CD4-positive, alpha-beta memory T cell (primary cell): ENCODE data around the gene SCAPER. TPM values are rescaled to one million over a fixed set of nuclear protein-coding genes. Genes with fewer than 3 reads are reported as not detected.
"Not testable (repeated sequence)": the region's sequence is repeated elsewhere in the genome, so short reads cannot be mapped to it uniquely, and the experiment has no call there.

Experiments
- CTCF ChIA-PET: fragments of 350-600 bp; sonication (Branson Sonifier 250); formaldehyde crosslinking; loops from one replicate; lab custom pipeline; 2021; ENCODE audit warnings: inconsistent platforms; ENCODE audit not compliant: partially characterized antibody; lab: Charles Lee
- POLR2A ChIA-PET: fragments of 350-600 bp; sonication (Branson Sonifier 250); formaldehyde crosslinking; loops from one replicate; lab custom pipeline; 2021; ENCODE audit not compliant: partially characterized antibody; lab: Charles Lee
- DNase-seq, 5 donors: peaks; one replicate each; pipeline versions ENCODE4 v3.0.0 to v3.0.0-alpha.2; 2020 to 2022; ENCODE audit warnings: mixed read lengths in 1 of 5
- H3K27ac ChIP-seq: one replicate; pipeline ENCODE4 v1.7.0; 2013; ENCODE audit warnings: low read depth, low read length
- H3K27me3 ChIP-seq: 2 replicates; pipeline ENCODE4 v1.7.0; 2013; ENCODE audit warnings: mild to moderate bottlenecking, low read length, moderate library complexity; ENCODE audit not compliant: insufficient read depth
- H3K36me3 ChIP-seq: 2 replicates; pipeline ENCODE4 v1.7.0; 2013; ENCODE audit warnings: mild to moderate bottlenecking, low read length, moderate library complexity; ENCODE audit not compliant: insufficient read depth
- H3K4me1 ChIP-seq: 2 replicates; pipeline ENCODE4 v1.7.0; 2013; ENCODE audit warnings: mild to moderate bottlenecking, low read length, moderate library complexity; ENCODE audit not compliant: insufficient read depth
- H3K4me3 ChIP-seq, 2 donors: one replicate each; pipeline ENCODE4 v1.7.0; 2013; ENCODE audit warnings: low read length in 2 of 2, mild to moderate bottlenecking in 1 of 2
- H3K9me3 ChIP-seq, 2 donors: one replicate each; pipeline ENCODE4 v1.7.0; 2013; ENCODE audit warnings: low read length in 2 of 2, control low read depth in 1 of 2; ENCODE audit not compliant: control insufficient read depth in 1 of 2
- H3K27ac Mint-ChIP-seq, 7 donors: one replicate each; pipeline ENCODE4 v1.8.0; 2020 to 2021; ENCODE audit warnings: mixed read lengths in 7 of 7, mild to moderate bottlenecking in 6 of 7, inconsistent platforms in 3 of 7, moderate library complexity in 3 of 7
- H3K27me3 Mint-ChIP-seq, 2 donors: one replicate each; pipeline ENCODE4 v1.8.0; 2020 to 2021; ENCODE audit warnings: mixed read lengths in 2 of 2
- H3K36me3 Mint-ChIP-seq, 2 donors: one replicate each; pipeline ENCODE4 v1.8.0; 2020 to 2021; ENCODE audit warnings: mixed read lengths in 2 of 2, inconsistent platforms in 1 of 2, mild to moderate bottlenecking in 1 of 2
- H3K4me1 Mint-ChIP-seq, 4 donors: one replicate each; pipeline ENCODE4 v1.8.0; 2020 to 2021; ENCODE audit warnings: mixed read lengths in 4 of 4, mild to moderate bottlenecking in 1 of 4
- H3K4me3 Mint-ChIP-seq, 8 donors: one replicate each; pipeline ENCODE4 v1.8.0; 2020 to 2021; ENCODE audit warnings: mixed read lengths in 8 of 8, mild to moderate bottlenecking in 7 of 8, moderate library complexity in 6 of 8, inconsistent platforms in 3 of 8
- H3K9me3 Mint-ChIP-seq, 8 donors: one replicate each; pipeline ENCODE4 v1.8.0; 2020 to 2021; ENCODE audit warnings: mixed read lengths in 8 of 8, mild to moderate bottlenecking in 5 of 8, inconsistent platforms in 3 of 8, moderate library complexity in 1 of 8
- intact Hi-C: fragments of 100-400 bp; cut with micrococcal nuclease; formaldehyde crosslinking; loops from one replicate; pipeline ENCODE4 v1.15.1; 2023
- polyA plus RNA-seq, 2 donors: library from polyadenylated mRNA; unstranded; fragments of 300-500 nt; fragmentation: Illumina TruSeq; gene quantifications; one replicate each; pipeline ENCODE4 v1.2.3, GENCODE V29; 2021
- total RNA-seq, 2 experiments: library from RNA; stranded (reverse); gene quantifications; one replicate each; pipeline ENCODE4 v1.2.3, GENCODE V29; 2021

The SCAPER gene
- total and polyA plus RNA-seq, 4 experiments from 2014 or later: 7.2 to 41.4 (median 34.3) TPM

DNA sequence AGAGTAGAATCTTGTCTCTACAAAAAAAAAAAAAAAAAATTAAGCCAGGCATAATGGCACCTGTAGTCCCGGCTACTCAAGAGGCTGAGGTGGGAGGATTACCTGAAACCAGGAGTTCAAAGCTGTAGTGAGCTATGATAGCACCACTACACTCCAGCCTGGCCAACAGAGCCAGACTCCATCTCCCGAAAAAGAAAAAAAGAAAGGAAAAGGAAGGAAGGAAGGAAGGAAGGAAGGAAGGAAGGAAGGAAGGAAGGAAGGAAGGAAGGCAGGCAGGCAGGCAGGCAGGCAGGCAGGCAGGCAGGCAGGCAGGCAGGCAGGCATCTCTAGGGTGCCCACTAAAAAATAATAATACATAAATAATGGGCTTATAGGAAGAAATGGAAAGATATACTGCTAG is 32.1 kb downstream of the SCAPER start:
- CTCF ChIA-PET, intact Hi-C loops, H3K9me3 Mint-ChIP-seq, H3K27me3 ChIP-seq, DNase-seq, H3K9me3 ChIP-seq, POLR2A ChIA-PET, H3K27ac ChIP-seq, H3K36me3 ChIP-seq, H3K27me3 Mint-ChIP-seq, H3K4me3 Mint-ChIP-seq, H3K4me3 ChIP-seq, H3K4me1 ChIP-seq, H3K4me1 Mint-ChIP-seq, H3K27ac Mint-ChIP-seq: not testable (repeated sequence)
- peaks cover 17 to 26% of the 10 kb centered on the region in 2 donors for H3K36me3 Mint-ChIP-seq

DNA sequence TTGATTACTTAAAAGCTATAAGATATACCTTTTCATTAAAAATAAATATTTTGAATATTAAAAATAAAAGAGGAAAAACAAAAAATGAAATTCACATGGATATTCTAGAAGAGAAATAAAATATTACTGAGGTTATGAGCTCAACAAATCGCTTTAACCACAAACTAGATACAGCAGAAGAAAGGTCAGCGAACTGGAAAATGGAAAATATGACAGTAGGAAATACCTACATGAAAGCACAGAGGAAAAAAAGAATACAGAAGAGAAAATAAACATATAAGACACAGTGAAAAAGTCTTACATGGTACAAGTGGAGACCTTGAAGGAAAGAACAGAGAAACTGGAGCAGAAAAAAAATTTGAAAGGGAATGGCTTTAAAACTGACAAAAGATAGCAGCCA is 33.2 kb downstream of the SCAPER start:
- Mint-ChIP-seq H3K4me3 (no peak overlapping the region), H3K9me3 (no peaks in the 10 kb centered on the region), H3K36me3 (peaks cover 15 to 26% of the 10 kb centered on the region in 2 donors), H3K27me3 (no peaks in the 10 kb centered on the region), H3K4me1 (peaks cover 5 to 9% (median 8%) of the 10 kb centered on the region in 4 donors), H3K27ac (peak overlapping the region in 1 of 7 donors; percentile 69)
- no peak overlapping the region for H3K27ac ChIP-seq
- H3K9me3 ChIP-seq: no peaks in the 10 kb centered on the region
- POLR2A ChIA-PET: no interaction called here
- CTCF ChIA-PET: interaction anchor here (1.0 kb wide), 1 partner anchor 10 kb away, joined by 3 read pairs; no protein-coding TSS in a partner anchor
- no peaks in the 10 kb centered on the region for H3K4me1 ChIP-seq
- intact Hi-C loops: no loop called here
- DNase-seq: no peak
- no peaks in the 10 kb centered on the region for H3K27me3 ChIP-seq
- no peak overlapping the region for H3K4me3 ChIP-seq
- H3K36me3 ChIP-seq: no peaks in the 10 kb centered on the region

DNA sequence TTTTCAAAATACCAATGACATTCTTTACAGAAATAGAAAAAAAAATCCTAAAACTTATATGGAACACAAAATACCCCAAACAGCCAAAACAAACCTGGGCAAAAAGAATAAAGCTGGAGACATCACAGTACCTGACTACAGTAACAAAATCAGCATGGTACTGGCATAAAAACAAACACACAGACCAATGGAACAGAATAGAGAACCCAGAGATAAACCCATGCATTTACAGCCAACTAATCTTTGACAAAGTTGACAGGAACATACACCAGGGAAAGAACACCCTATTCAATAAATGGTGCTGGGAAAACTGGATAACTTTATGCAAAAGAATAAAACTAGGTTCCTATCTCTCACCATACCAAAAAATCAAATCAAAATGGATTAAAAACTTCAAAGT is 36.4 kb downstream of the SCAPER start:
- Mint-ChIP-seq H3K27me3 (no peaks in the 10 kb centered on the region), H3K9me3 (no peaks in the 10 kb centered on the region), H3K36me3 (peaks cover 5 to 16% of the 10 kb centered on the region in 2 donors), H3K4me1 (peaks cover 18 to 26% (median 21%) of the 10 kb centered on the region in 4 donors), H3K27ac (no peak overlapping the region), H3K4me3 (no peak overlapping the region)
- Histone ChIP-seq H3K27ac (no peak overlapping the region), H3K4me3 (no peak overlapping the region), H3K36me3 (no peaks in the 10 kb centered on the region), H3K4me1 (peaks cover 7% of the 10 kb centered on the region), H3K27me3 (no peaks in the 10 kb centered on the region), H3K9me3 (no peaks in the 10 kb centered on the region)
- ChIA-PET CTCF (no interaction called here), POLR2A (no interaction called here)
- intact Hi-C loops: loop anchor here (10.0 kb wide), 1 partner anchor 634 kb away; no protein-coding TSS in a partner anchor
- DNase-seq: no peak

DNA sequence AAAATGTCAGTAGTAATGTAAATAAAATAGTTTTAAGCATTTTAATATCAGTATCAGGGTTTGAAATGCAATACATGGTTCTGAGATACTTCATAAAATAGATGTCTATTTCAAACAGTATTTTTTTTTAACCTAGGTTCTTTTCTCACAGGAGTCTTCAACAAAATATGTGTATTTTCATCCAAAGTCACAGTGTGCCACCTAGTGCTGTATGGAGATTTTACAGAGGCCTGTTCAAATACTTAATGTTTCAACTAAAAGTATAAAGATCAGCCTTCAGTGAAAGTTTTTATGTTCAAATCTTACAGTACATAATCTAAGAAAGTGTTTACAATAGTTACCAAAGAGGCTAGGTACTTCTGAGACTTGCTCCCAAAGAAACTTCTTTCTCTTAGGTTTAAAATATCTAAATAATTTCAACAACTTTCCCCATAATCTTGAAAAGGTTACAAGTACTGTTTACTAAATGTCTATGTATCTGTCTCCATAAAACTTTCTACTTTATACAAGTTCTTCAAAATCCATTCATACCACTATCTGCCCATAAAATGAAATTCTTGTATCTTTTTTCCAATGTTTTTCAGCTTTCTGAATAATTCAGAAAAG is 38.3 kb downstream of the SCAPER start:
- peak in 4 of 5 donors; percentile 2 to 15 (median 8) for DNase-seq

DNA sequence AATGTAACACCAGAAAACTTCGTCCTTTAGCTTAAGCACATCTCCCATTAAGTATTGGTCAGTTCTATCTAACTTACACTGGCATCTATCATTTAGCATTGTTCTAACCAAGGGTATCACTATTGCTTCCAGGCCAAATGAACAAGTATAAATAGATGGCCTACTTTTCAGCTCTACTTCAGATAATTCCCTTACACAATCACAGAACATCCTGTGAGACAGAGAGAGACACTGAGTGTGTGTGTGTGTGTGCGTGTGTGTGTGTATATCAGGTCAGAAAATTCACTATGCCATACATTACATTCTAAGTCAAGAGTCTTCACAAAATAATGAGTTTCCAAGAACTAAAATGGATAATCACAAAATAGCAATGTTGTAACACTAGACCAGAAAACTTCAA is 39.1 kb downstream of the SCAPER start:
- DNase-seq: peak in 1 of 5 donors; percentile 1
- no peaks in the 10 kb centered on the region for H3K27me3 Mint-ChIP-seq
- H3K36me3 Mint-ChIP-seq: peaks cover under 1 to 3% of the 10 kb centered on the region in 2 donors
- ChIA-PET CTCF (interaction anchor here (0.7 to 1.8 kb wide), 2 partner anchors 677 to 680 kb away, joined by 3 to 4 read pairs; no protein-coding TSS in a partner anchor), POLR2A (no interaction called here)
- no peaks in the 10 kb centered on the region for H3K27me3 ChIP-seq
- H3K4me3 Mint-ChIP-seq: peak overlapping the region in 1 of 8 donors; percentile 21
- intact Hi-C loops: loop anchor here (2.0 to 10.0 kb wide), 2 partner anchors 631 to 675 kb away; no protein-coding TSS in a partner anchor
- peaks cover 20 to 31% (median 24%) of the 10 kb centered on the region in 4 donors for H3K4me1 Mint-ChIP-seq
- H3K9me3 ChIP-seq: no peaks in the 10 kb centered on the region
- no peak overlapping the region for H3K4me3 ChIP-seq
- H3K36me3 ChIP-seq: no peaks in the 10 kb centered on the region
- H3K27ac ChIP-seq: no peak overlapping the region
- peak overlapping the region in 3 of 7 donors; percentile 3 to 49 (median 5) for H3K27ac Mint-ChIP-seq
- H3K9me3 Mint-ChIP-seq: no peaks in the 10 kb centered on the region
- peaks cover 7% of the 10 kb centered on the region for H3K4me1 ChIP-seq

More for the DNA sequence above, 38.3 kb downstream of the SCAPER start:
- Mint-ChIP-seq H3K9me3 (no peaks in the 10 kb centered on the region), H3K36me3 (peaks cover 0 to 3% of the 10 kb centered on the region in 2 donors), H3K4me3 (no peak overlapping the region), H3K4me1 (peaks cover 20 to 29% (median 23%) of the 10 kb centered on the region in 4 donors), H3K27ac (peak overlapping the region in 1 of 7 donors; percentile 69), H3K27me3 (no peaks in the 10 kb centered on the region)
- Histone ChIP-seq H3K4me1 (peaks cover 7% of the 10 kb centered on the region), H3K36me3 (no peaks in the 10 kb centered on the region), H3K9me3 (no peaks in the 10 kb centered on the region), H3K4me3 (no peak overlapping the region), H3K27ac (no peak overlapping the region), H3K27me3 (no peaks in the 10 kb centered on the region)
- intact Hi-C loops: loop anchor here (2.0 to 10.0 kb wide), 2 partner anchors 632 to 676 kb away; no protein-coding TSS in a partner anchor
- POLR2A ChIA-PET: no interaction called here
- CTCF ChIA-PET: interaction anchor here (0.7 to 1.8 kb wide), 5 partner anchors 129 to 681 kb away, joined by 3 to 10 read pairs (median 3); no protein-coding TSS in a partner anchor

DNA sequence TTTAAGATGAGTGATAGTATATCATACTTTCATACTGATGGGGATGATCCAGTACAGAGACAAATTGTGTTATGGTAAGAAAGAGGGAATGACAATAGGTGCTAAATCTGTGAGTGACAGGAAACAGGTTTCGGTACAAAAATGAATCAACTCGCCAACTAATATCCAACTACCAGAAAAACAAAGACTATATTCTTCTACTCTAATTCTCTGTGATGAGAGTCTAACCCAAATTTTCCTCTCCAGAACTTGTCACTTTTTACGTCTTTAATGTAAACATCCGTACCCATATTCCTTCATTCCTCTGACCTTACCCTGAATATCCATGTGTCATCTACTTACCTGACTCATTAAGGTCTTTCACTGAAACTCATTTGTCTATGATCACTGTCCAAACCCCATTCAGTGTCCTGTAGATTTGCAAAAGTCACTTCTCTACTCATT is 39.6 kb downstream of the SCAPER start:
- CTCF ChIA-PET: interaction anchor here (1.8 kb wide), 1 partner anchor 677 kb away, joined by 4 read pairs; no protein-coding TSS in a partner anchor
- Histone ChIP-seq H3K9me3 (no peaks in the 10 kb centered on the region), H3K36me3 (no peaks in the 10 kb centered on the region), H3K4me1 (peaks cover 7% of the 10 kb centered on the region), H3K27ac (no peak overlapping the region), H3K4me3 (no peak overlapping the region), H3K27me3 (no peaks in the 10 kb centered on the region)
- Mint-ChIP-seq H3K4me3 (no peak overlapping the region), H3K4me1 (peaks cover 20 to 31% (median 24%) of the 10 kb centered on the region in 4 donors), H3K9me3 (no peaks in the 10 kb centered on the region), H3K27ac (peak overlapping the region in 3 of 7 donors; percentile 3 to 10 (median 5)), H3K36me3 (peaks cover 1 to 3% of the 10 kb centered on the region in 2 donors), H3K27me3 (no peaks in the 10 kb centered on the region)
- POLR2A ChIA-PET: no interaction called here
- no peak for DNase-seq
- intact Hi-C loops: loop anchor here (10.0 kb wide), 1 partner anchor 631 kb away; no protein-coding TSS in a partner anchor

DNA sequence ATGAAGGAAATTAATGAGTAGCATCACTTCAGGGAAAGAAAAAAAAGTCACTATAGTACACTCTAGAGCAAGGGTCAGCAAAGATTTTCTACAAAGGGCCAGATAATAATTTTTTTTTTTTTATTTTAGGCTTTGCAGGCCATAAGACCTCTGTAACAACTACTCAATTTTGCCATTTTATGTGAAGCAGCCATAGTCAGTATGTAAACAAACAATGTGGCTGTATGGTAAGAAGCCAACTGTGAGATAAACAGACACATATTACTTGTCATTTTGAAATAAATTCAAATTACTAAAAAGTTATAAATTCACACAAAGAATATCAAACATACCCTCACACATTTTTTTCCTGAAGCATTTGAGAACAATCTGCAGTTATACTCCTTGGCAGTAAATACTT is 40.6 kb downstream of the SCAPER start:
- H3K4me3 ChIP-seq: no peak overlapping the region
- H3K27me3 Mint-ChIP-seq: no peaks in the 10 kb centered on the region
- intact Hi-C loops: loop anchor here (10.0 kb wide), 1 partner anchor 630 kb away; no protein-coding TSS in a partner anchor
- peaks cover 20 to 31% (median 25%) of the 10 kb centered on the region in 4 donors for H3K4me1 Mint-ChIP-seq
- H3K9me3 Mint-ChIP-seq: no peaks in the 10 kb centered on the region
- no peaks in the 10 kb centered on the region for H3K9me3 ChIP-seq
- peaks cover 0 to 1% of the 10 kb centered on the region in 2 donors for H3K36me3 Mint-ChIP-seq
- POLR2A ChIA-PET: no interaction called here
- H3K27me3 ChIP-seq: no peaks in the 10 kb centered on the region
- no peak overlapping the region for H3K27ac ChIP-seq
- H3K4me3 Mint-ChIP-seq: no peak overlapping the region
- CTCF ChIA-PET: no interaction called here
- H3K27ac Mint-ChIP-seq: no peak overlapping the region
- H3K36me3 ChIP-seq: no peaks in the 10 kb centered on the region
- no peak for DNase-seq
- peaks cover 7% of the 10 kb centered on the region for H3K4me1 ChIP-seq
